Adipocyte (in vitro differentiated cells): ENCODE data around the gene DNASE2B.

ENCODE experiments used
- DNase-seq: peaks from one replicate; pipeline ENCODE4 v3.0.0-alpha.2; 2015; ENCODE audit warnings: low read depth
- H3K27me3 ChIP-seq: replicated peaks from 2 replicates; pipeline ENCODE4 v1.7.0; 2013; ENCODE audit warnings: mild to moderate bottlenecking, low read length, moderate library complexity; ENCODE audit not compliant: control insufficient read depth, insufficient read depth
- H3K36me3 ChIP-seq: 2 replicates; pipeline ENCODE4 v1.7.0; 2013; ENCODE audit warnings: low read length, mild to moderate bottlenecking, moderate library complexity; ENCODE audit not compliant: control insufficient read depth, insufficient read depth, severe bottlenecking
- H3K4me1 ChIP-seq: 2 replicates; pipeline ENCODE4 v1.7.0; 2013; ENCODE audit warnings: mild to moderate bottlenecking, low read length, moderate library complexity; ENCODE audit not compliant: control insufficient read depth, insufficient read depth
- H3K4me3 ChIP-seq: 2 replicates; pipeline ENCODE4 v1.7.0; 2013; ENCODE audit warnings: mild to moderate bottlenecking, low read length, moderate library complexity
- H3K9ac ChIP-seq: 2 replicates; pipeline ENCODE4 v1.7.0; 2013; ENCODE audit warnings: mild to moderate bottlenecking, low read length, moderate library complexity
- H3K9me3 ChIP-seq: 2 replicates; pipeline ENCODE4 v1.7.0; 2013; ENCODE audit warnings: mild to moderate bottlenecking, low read length, moderate library complexity; ENCODE audit not compliant: control insufficient read depth

Gene DNASE2B

DNA sequence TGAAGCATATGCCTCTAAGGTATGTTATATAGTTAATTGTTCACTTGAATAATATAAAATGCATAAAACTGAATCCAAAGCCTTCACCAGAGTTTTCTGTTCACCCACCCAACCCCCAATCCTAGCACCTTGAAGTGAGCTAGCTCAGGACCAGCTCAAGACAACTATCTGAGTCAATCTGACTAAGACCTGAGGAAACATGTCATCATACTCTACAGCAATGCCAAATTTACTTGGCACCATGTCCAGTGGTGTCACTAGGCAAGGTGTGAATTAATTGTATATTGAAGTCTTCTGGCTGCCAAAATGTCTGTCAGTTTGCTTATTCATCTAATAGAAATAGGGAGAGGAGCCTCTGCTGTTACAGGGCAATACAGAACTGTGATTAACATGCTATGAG lies 3.8 kb downstream of the DNASE2B start:
- Histone ChIP-seq H3K4me1 (peaks cover under 1% of the 10 kb centered on the region), H3K9ac (no peak overlapping the region), H3K36me3 (no peaks in the 10 kb centered on the region), H3K27me3 (no peaks in the 10 kb centered on the region), H3K4me3 (no peak overlapping the region), H3K9me3 (no peaks in the 10 kb centered on the region)
- no peak for DNase-seq

DNA sequence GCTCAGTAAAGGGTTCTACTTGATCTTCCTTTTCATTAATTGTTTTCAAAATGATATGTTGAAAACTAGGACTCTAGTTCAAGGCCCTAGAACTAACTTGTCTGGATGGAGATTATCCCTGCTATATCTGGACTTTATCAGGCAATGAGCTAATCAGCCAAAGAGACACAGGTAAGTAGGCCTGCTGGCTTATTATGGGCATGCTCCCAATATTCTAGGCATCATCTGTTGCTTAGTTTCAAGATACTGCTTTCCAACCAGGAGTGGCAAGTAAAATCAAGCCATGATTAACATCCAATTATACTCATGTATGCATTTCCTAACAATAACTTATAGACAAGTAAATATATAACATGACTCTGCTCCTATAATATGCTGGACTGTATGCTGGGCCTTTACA lies 4.2 kb downstream of the DNASE2B start:
- no peak overlapping the region for H3K4me3 ChIP-seq
- H3K9ac ChIP-seq: no peak overlapping the region
- H3K4me1 ChIP-seq: peaks cover 5% of the 10 kb centered on the region
- no peaks in the 10 kb centered on the region for H3K27me3 ChIP-seq
- no peak for DNase-seq
- H3K9me3 ChIP-seq: no peaks in the 10 kb centered on the region
- H3K36me3 ChIP-seq: no peaks in the 10 kb centered on the region

DNA sequence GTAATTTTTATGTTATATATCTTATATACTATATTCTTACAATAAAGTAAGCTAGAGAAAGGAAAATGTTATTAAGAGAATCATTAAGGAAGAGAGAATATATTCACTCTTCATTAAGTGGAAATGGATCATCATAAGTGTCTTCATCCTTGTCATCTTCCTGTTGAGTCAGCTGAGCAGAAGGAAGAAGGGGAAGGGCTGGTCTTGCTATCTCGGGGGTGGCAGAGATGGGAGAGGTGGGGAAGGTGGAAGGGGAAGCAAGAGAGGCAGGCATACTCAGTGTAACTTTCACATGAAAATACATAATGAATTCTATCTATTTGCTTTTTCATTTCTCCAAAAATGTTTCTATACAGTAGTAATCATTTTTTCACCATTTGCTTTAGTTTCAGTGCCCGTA lies 5.1 kb downstream of the DNASE2B start:
- no peak overlapping the region for H3K4me3 ChIP-seq
- no peak overlapping the region for H3K9ac ChIP-seq
- no peaks in the 10 kb centered on the region for H3K36me3 ChIP-seq
- peaks cover 14% of the 10 kb centered on the region for H3K4me1 ChIP-seq
- no peak for DNase-seq
- no peaks in the 10 kb centered on the region for H3K9me3 ChIP-seq
- H3K27me3 ChIP-seq: no peaks in the 10 kb centered on the region

DNA sequence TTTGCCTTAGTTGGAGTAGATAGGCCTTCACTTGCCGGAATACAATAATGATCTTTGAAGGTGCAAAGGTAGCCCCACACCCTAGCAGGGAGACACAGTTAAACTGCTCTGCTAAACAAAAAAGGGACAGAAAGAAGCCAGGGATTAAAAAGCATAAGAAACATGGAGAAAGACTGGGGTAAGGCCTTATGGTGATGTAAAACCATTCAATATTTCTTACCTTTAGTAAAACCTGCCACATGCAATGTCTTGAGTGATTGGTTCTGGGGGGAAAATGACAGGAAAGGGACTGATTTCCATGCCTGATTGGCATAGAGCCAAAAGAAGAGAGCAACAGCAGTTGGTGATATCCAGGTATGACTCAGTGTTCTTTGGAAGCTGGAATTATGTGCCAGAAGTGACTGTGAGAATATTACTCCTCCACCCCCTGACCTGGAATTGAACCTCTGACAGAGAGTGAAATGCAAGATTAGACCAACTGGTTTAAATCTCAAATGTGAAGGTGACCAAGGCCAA lies 8.1 kb downstream of the DNASE2B start:
- Histone ChIP-seq H3K27me3 (no peaks in the 10 kb centered on the region), H3K4me3 (no peak overlapping the region), H3K9me3 (no peaks in the 10 kb centered on the region), H3K9ac (no peak overlapping the region), H3K4me1 (peaks cover 15% of the 10 kb centered on the region), H3K36me3 (no peaks in the 10 kb centered on the region)
- DNase-seq: no peak

DNA sequence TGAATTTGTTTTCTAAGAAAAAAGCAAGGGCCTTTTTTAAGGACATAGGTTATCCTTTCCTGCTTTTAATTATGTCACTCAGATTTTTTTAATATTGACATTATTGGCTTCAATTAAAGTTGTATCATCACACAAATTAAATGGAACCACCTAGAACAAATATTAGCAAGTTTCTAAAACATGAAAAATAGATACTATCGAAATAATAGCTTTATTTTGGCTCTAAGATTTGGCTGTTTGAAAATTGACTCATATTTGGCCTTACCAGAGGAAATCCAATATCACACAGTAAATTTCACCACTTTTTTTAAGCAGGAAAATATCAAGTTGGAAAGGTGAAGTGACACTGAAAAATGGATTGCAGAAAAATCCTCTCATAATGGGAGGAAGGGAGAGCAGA lies 9.2 kb downstream of the DNASE2B start:
- Histone ChIP-seq H3K9ac (no peak overlapping the region), H3K4me3 (no peak overlapping the region), H3K4me1 (peaks cover 15% of the 10 kb centered on the region), H3K9me3 (no peaks in the 10 kb centered on the region), H3K27me3 (no peaks in the 10 kb centered on the region), H3K36me3 (no peaks in the 10 kb centered on the region)
- DNase-seq: no peak

DNA sequence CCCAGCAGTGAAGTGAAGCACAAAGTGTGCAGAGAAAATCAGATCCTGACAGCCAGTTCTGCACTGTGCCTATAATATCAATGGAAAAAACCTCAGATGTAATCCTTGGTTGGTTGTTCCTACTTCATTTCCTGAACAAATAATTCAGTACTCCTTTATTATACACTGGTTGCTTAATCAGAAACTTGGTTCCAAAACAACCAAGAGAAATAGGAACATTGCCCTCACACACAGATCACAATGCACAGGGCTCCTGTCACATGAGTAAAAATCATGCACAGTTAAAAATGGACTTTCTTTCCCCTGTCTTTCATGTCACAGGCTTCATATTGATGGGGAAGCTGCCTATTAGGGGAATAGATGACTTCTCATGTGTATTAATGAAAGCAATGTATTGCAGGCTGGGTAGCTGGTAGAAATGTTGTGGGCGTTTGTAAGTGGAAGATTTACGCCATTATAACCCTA lies 9.7 kb downstream of the DNASE2B start:
- no peaks in the 10 kb centered on the region for H3K27me3 ChIP-seq
- no peak overlapping the region for H3K9ac ChIP-seq
- no peaks in the 10 kb centered on the region for H3K9me3 ChIP-seq
- no peak for DNase-seq
- H3K4me1 ChIP-seq: peaks cover 15% of the 10 kb centered on the region
- H3K36me3 ChIP-seq: no peaks in the 10 kb centered on the region
- no peak overlapping the region for H3K4me3 ChIP-seq

DNA sequence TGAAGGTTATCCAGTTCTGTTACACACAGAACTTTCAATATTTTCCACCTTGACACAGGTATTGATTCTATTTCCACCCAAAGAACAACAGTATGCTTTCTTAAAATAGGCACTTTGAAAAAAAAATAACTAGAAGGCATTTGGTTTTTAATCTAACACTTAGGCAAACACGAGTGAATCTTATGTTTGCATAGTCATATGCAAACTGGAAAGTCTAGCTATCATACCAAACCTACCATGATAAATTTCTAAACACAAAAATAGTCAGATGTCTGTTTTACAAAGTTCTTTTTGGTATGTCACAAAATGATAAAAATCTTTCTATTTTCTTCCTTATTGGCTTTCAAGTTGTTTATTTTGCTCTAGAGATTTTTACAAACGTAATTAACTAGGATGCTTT lies 11.6 kb downstream of the DNASE2B start:
- no peak overlapping the region for H3K9ac ChIP-seq
- no peak for DNase-seq
- H3K4me3 ChIP-seq: no peak overlapping the region
- no peaks in the 10 kb centered on the region for H3K9me3 ChIP-seq
- peaks cover 15% of the 10 kb centered on the region for H3K4me1 ChIP-seq
- H3K27me3 ChIP-seq: no peaks in the 10 kb centered on the region
- H3K36me3 ChIP-seq: no peaks in the 10 kb centered on the region

DNA sequence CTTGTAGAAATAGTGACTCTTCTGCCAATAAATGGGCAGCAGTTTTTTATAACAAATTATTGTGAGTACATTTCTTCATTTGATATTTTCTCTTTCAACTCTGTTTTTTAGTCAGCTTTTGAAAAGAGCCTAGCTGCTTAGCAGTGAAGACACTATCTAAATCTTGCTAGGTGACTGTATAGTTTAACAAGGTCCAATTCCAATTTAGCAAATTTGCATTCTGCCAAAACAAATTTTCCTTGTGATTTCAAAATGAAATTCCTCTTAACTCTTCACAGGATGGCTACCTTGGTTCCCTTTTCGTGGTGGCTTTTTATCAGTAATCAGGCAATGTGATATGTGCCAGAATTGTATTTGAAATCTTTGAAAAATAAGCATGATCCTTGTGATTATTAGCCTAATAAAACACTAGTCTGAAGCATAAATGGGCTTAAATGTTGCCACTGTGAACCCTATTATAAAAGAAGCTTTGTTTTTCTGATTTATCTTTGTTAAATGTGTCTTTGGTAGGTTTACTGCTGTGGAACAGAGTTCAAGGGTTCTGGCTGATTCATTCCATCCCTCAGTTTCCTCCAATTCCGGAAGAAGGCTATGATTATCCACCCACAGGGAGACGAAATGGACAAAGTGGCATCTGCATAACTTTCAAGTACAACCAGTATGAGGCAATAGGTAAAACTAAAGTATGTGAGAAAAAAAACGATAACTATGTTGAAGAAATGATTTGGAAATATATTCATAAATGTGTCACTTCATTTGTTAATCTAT lies 12.2 kb downstream of the DNASE2B start:
- DNase-seq: no peak
- Histone ChIP-seq H3K27me3 (no peaks in the 10 kb centered on the region), H3K9me3 (no peaks in the 10 kb centered on the region), H3K36me3 (no peaks in the 10 kb centered on the region), H3K4me3 (no peak overlapping the region), H3K9ac (no peak overlapping the region), H3K4me1 (peaks cover 21% of the 10 kb centered on the region)

DNA sequence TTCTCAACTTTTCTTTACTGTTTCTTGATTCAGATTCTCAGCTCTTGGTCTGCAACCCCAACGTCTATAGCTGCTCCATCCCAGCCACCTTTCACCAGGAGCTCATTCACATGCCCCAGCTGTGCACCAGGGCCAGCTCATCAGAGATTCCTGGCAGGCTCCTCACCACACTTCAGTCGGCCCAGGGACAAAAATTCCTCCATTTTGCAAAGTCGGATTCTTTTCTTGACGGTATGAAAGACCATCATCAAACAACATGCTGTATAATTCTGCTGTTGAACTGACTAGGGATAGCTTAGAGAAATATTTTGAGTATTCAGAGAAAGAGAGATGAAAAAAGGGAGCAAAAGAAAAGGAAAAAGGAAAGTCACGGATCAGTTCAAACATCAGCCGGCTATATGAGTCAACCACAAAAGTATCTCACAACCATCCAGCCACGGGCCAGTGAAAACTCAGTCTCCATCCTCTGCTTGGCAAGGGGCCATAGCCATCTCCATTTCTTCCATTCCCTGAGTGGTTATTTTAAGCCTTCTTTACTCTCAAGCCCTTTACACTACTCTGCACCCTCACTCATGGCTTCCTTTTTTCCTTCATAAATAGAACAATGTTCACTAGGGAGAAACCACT lies 14.1 kb downstream of the DNASE2B start:
- no peak overlapping the region for H3K9ac ChIP-seq
- H3K9me3 ChIP-seq: no peaks in the 10 kb centered on the region
- peaks cover 18% of the 10 kb centered on the region for H3K4me1 ChIP-seq
- H3K36me3 ChIP-seq: no peaks in the 10 kb centered on the region
- DNase-seq: peak; percentile 82
- no peak overlapping the region for H3K4me3 ChIP-seq
- H3K27me3 ChIP-seq: no peaks in the 10 kb centered on the region

DNA sequence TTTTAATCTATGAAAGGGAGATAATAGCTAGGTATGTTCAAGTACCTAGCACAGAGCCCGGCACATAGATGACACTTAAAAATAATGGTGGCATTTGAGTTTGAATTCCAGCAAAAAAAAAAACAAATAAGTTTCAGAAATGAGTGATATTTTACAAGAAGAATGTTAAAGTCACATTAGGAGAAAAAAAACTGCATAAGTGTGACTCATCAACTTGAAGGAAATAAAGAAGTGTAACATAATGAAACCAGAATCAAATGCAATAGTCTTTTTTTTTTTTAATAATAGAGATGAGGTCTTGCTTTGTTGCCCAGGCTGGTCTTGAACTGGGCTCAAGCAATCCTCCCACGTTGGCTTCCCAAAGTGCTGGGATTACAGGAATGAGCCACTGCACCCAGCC lies 17.1 kb downstream of the DNASE2B start:
- no peaks in the 10 kb centered on the region for H3K36me3 ChIP-seq
- no peaks in the 10 kb centered on the region for H3K9me3 ChIP-seq
- H3K27me3 ChIP-seq: no peaks in the 10 kb centered on the region
- DNase-seq: peak; percentile 28
- no peak overlapping the region for H3K9ac ChIP-seq
- peaks cover 8% of the 10 kb centered on the region for H3K4me1 ChIP-seq
- H3K4me3 ChIP-seq: no peak overlapping the region

DNA sequence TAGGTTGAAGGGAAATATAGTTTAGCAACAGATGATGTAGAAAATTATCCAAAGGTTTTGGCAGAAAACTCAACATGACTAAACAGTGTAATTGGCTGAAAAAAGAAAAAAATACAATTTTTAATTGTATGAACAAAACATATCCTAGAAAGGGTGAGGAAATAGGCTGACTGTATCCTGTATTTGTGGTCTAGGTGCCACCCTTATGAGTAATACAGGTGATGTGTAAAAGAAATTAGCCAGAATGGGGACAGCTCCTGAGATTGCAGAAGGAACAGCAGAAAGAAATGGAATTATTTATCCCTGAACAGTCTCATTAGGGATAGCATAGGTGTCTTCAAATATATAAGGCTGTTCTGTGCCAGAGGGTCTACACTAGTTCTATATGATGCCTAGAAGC lies 24.6 kb downstream of the DNASE2B start:
- H3K9me3 ChIP-seq: no peaks in the 10 kb centered on the region
- DNase-seq: no peak
- H3K36me3 ChIP-seq: no peaks in the 10 kb centered on the region
- H3K9ac ChIP-seq: no peak overlapping the region
- no peaks in the 10 kb centered on the region for H3K27me3 ChIP-seq
- H3K4me3 ChIP-seq: no peak overlapping the region
- H3K4me1 ChIP-seq: no peaks in the 10 kb centered on the region
